A549 (cell line): ENCODE data around the gene TTR. TPM values are rescaled to one million over a fixed set of nuclear protein-coding genes. Genes with fewer than 3 reads are reported as not detected.

Experiments
- ATAC-seq, 2 experiments: fragments of 200-7000 bp in 1 of 2; fragments of >200 bp in 1 of 2; cut with Nextera tagmentation in 1 of 2; cut with Tn5 transposase in 1 of 2; 3 replicates each; pipeline versions ENCODE4 v1.8.0 to v1.9.1; 2018 to 2020; ENCODE audit warnings: mild to moderate bottlenecking in 1 of 2, moderate library complexity in 1 of 2
- CTCF ChIA-PET: fragments of 300-600 bp; sonication (Branson Sonifier 250); formaldehyde crosslinking; extraction: SDS; loops from one replicate; lab custom pipeline; 2021; ENCODE audit warnings: antibody characterized with exemption, inconsistent platforms; lab: Yijun Ruan, JAX
- POLR2A ChIA-PET: fragments of 350-600 bp; formaldehyde crosslinking; extraction: SDS; loops from one replicate; lab custom pipeline; 2021; ENCODE audit warnings: antibody characterized with exemption, inconsistent platforms; lab: Yijun Ruan, JAX
- DNase-seq, 2 experiments: peaks; one replicate each; pipeline versions ENCODE4 v3.0.0 to v3.0.0-alpha.2; 2011 to 2016; ENCODE audit warnings: low read depth in 1 of 2, low spot score in 1 of 2
- FAIRE-seq: peaks from 2 replicates; lab custom pipeline; 2011; peaks lifted over from hg19 to GRCh38; lab: Jason Lieb, UNC
- H3K27ac ChIP-seq, 2 experiments: fragments of >200 bp; sonication (Bioruptor Twin); formaldehyde crosslinking; 3 replicates each; pipeline ENCODE4 v1.5.1; 2016 to 2017
- H3K4me1 ChIP-seq: fragments of >200 bp; sonication (Bioruptor Twin); formaldehyde crosslinking; 3 replicates; pipeline ENCODE4 v1.6.1; 2016
- H3K4me2 ChIP-seq: fragments of >200 bp; sonication (Bioruptor Twin); formaldehyde crosslinking; 3 replicates; pipeline ENCODE4 v1.6.1; 2016
- H3K4me3 ChIP-seq: fragments of >200 bp; sonication (Bioruptor Twin); formaldehyde crosslinking; 3 replicates; pipeline ENCODE4 v1.5.1; 2016
- H3K9me3 ChIP-seq: fragments of >200 bp; sonication (Bioruptor Twin); formaldehyde crosslinking; 3 replicates; pipeline ENCODE4 v1.6.1; 2016
- ATOH8 ChIP-seq: fragments of 250-450 bp; sonication (Bioruptor Pico); IDR thresholded peaks from 2 replicates; pipeline ENCODE4 v1.5.0; 2020; ENCODE audit warnings: low read depth, mild to moderate bottlenecking, moderate library complexity
- CBX2 ChIP-seq: fragments of 200-600 bp; sonication (generic); IDR thresholded peaks from 2 replicates; pipeline ENCODE4 v1.6.1; 2016; ENCODE audit warnings: low read depth, mild to moderate bottlenecking, borderline replicate concordance
- CHD2 ChIP-seq: fragments of 150-350 bp; IDR thresholded peaks from 2 replicates; pipeline ENCODE4 v1.6.1; 2014; ENCODE audit warnings: low read length; ENCODE audit not compliant: partially characterized antibody
- CTCF ChIP-seq: fragments of >200 bp; sonication (Bioruptor Twin); formaldehyde crosslinking; IDR thresholded peaks from 3 replicates; pipeline ENCODE4 v1.5.1; 2016
- EHF ChIP-seq: fragments of 250-450 bp; sonication (Bioruptor Pico); IDR thresholded peaks from 2 replicates; pipeline ENCODE4 v1.5.0; 2020; ENCODE audit warnings: mild to moderate bottlenecking
- EHMT2 ChIP-seq: fragments of 200-600 bp; sonication (generic); IDR thresholded peaks from 2 replicates; pipeline ENCODE4 v1.6.1; 2016; ENCODE audit warnings: antibody characterized with exemption, low read depth, mild to moderate bottlenecking, moderate library complexity
- FOXS1 ChIP-seq: fragments of 250-450 bp; sonication (Bioruptor Pico); IDR thresholded peaks from 2 replicates; pipeline ENCODE4 v1.5.0; 2020; ENCODE audit warnings: mild to moderate bottlenecking, moderate library complexity
- GATA3 ChIP-seq: IDR thresholded peaks from 2 replicates; pipeline ENCODE4 v1.6.1; 2012; ENCODE audit warnings: borderline replicate concordance
- KDM1A ChIP-seq: fragments of 200-600 bp; sonication (generic); IDR thresholded peaks from 2 replicates; pipeline ENCODE4 v1.6.1; 2016; ENCODE audit warnings: low read depth, mild to moderate bottlenecking
- MAX ChIP-seq: IDR thresholded peaks from 2 replicates; pipeline ENCODE4 v1.6.1; 2012
- MAZ ChIP-seq: fragments of 150-350 bp; IDR thresholded peaks from 2 replicates; pipeline ENCODE4 v1.6.1; 2014; ENCODE audit warnings: antibody characterized with exemption, low read depth, low read length, borderline replicate concordance
- MYC ChIP-seq: IDR thresholded peaks from 2 replicates; pipeline ENCODE4 v1.6.1; 2012; ENCODE audit warnings: mild to moderate bottlenecking, inconsistent platforms, low read length, improper control_type of control experiment, borderline replicate concordance
- NFE2L2 ChIP-seq: fragments of 150-350 bp; conservative IDR thresholded peaks from 2 replicates; pipeline ENCODE4 v1.6.1; 2014; ENCODE audit warnings: low read length
- NPAS2 ChIP-seq: fragments of 250-450 bp; sonication (Bioruptor Pico); IDR thresholded peaks from 2 replicates; pipeline ENCODE4 v1.8.0; 2022; ENCODE audit warnings: mild to moderate bottlenecking, moderate library complexity, borderline replicate concordance
- PHF8 ChIP-seq: fragments of 200-600 bp; sonication (generic); IDR thresholded peaks from 2 replicates; pipeline ENCODE4 v1.6.1; 2016; ENCODE audit warnings: low read depth, mild to moderate bottlenecking, antibody characterized with exemption, moderate library complexity, borderline replicate concordance
- POLR2A ChIP-seq: IDR thresholded peaks from 2 replicates; pipeline ENCODE4 v1.6.1; 2012; ENCODE audit warnings: mild to moderate bottlenecking, low read length
- RAD21 ChIP-seq, 2 experiments: fragments of >200 bp in 1 of 2; sonication (Bioruptor Twin) in 1 of 2; formaldehyde crosslinking in 1 of 2; IDR thresholded peaks in 1 of 2; conservative IDR thresholded peaks in 1 of 2; 2 replicates in 1 of 2; 3 replicates in 1 of 2; pipeline ENCODE4 v1.6.1; 2012 to 2018; ENCODE audit warnings: inconsistent platforms in 1 of 2
- RARB ChIP-seq: fragments of 250-450 bp; sonication (Bioruptor Pico); IDR thresholded peaks from 2 replicates; pipeline ENCODE4 v1.8.0; 2021; ENCODE audit warnings: mild to moderate bottlenecking, moderate library complexity
- RNF2 ChIP-seq: fragments of 200-600 bp; sonication (generic); IDR thresholded peaks from 2 replicates; pipeline ENCODE4 v1.6.1; 2016; ENCODE audit warnings: low read depth, mild to moderate bottlenecking, antibody characterized with exemption, moderate library complexity, borderline replicate concordance
- SREBF2 ChIP-seq: fragments of 450-650 bp; IDR thresholded peaks from 2 replicates; pipeline ENCODE4 v1.6.1; 2014; ENCODE audit warnings: mild to moderate bottlenecking, moderate library complexity
- ZFP36 ChIP-seq: fragments of 450-650 bp; IDR thresholded peaks from 2 replicates; pipeline ENCODE4 v1.6.1; 2014; ENCODE audit warnings: borderline replicate concordance; ENCODE audit not compliant: partially characterized antibody
- WGBS: methylation state at CpG from one replicate; pipeline ENCODE4 v1.1.6; 2017; ENCODE audit errors: missing lambda C conversion rate; 5-methylcytosine and 5-hydroxymethylcytosine counted together
- polyA plus RNA-seq, 4 experiments: library from polyadenylated mRNA; depleted of rRNA in 3 of 4; stranded (reverse); fragments of >200 nt; fragmentation: RNase III in 1 of 4; extraction: RNeasy Plus Mini Kit Qiagen cat#74134 plus additional on column Dnase treatment in 1 of 4; gene quantifications; 2 replicates in 3 of 4; 3 replicates in 1 of 4; pipeline ENCODE4 v1.2.3, GENCODE V29; 2011 to 2017

Gene TTR
- polyA plus RNA-seq, 2 of the 4 experiments (the other 2 are of a cell fraction), result 0.18 to 0.28 TPM

- FAIRE-seq (no peak), ATAC-seq (no peak), DNase-seq (no peak)
- WGBS, result 95% methylated on average over 4 of the region's 4 CpGs
- no peaks in the 10 kb centered on the region for H3K4me1 ChIP-seq
- no peak overlapping the region for H3K4me3 ChIP-seq
- H3K9me3 ChIP-seq, result no peaks in the 10 kb centered on the region
- TF ChIP-seq EHF, result no peak
- no peak for TF ChIP-seq RAD21 (conservative IDR thresholded peaks at IDR 0.05 in 1 of 2, IDR thresholded peaks at IDR 0.05 in 1 of 2)
- no peak for TF ChIP-seq RNF2
- no peak for TF ChIP-seq MYC
- TF ChIP-seq NFE2L2, result no peak
- no peak for TF ChIP-seq KDM1A
- TF ChIP-seq NPAS2 (CRISPR knock-in tag), result no peak
- no peak for TF ChIP-seq ZFP36
- TF ChIP-seq ATOH8 (CRISPR knock-in tag), result no peak
- no peak for TF ChIP-seq CHD2
- POLR2A ChIA-PET, result no interaction called here
- no peak overlapping the region for H3K4me2 ChIP-seq
- no peak overlapping the region for H3K27ac ChIP-seq
- CTCF ChIA-PET, result no interaction called here
Observed at GRCh38 chr18:31630549-31630948, 38.9 kb downstream of the TTR start.

GRCh38 chr18:31631526-31631925 is 39.8 kb downstream of the TTR start:
- no peak for ATAC-seq

GRCh38 chr18:31632356-31632755 is 40.7 kb downstream of the TTR start:
- no peak overlapping the region for H3K4me2 ChIP-seq
- no peak for DNase-seq
- ChIA-PET CTCF (no interaction called here), POLR2A (no interaction called here)
- no peak overlapping the region for H3K27ac ChIP-seq
- ATAC-seq, result no peak
- TF ChIP-seq CBX2 (no peak), MYC (no peak), MAX (no peak)
- no peaks in the 10 kb centered on the region for H3K9me3 ChIP-seq
- H3K4me3 ChIP-seq, result no peak overlapping the region
- no peak for FAIRE-seq
- H3K4me1 ChIP-seq, result no peaks in the 10 kb centered on the region
- 98% methylated on average over 1 of the region's 1 CpG for WGBS

More at GRCh38 chr18:31631526-31631925, 39.8 kb downstream of the TTR start:
- DNase-seq, result no peak
- TF ChIP-seq MAZ, result no peak
- POLR2A ChIA-PET, result no interaction called here
- CTCF ChIA-PET, result no interaction called here
- Histone ChIP-seq H3K4me3 (no peak overlapping the region), H3K27ac (no peak overlapping the region), H3K4me1 (no peaks in the 10 kb centered on the region), H3K9me3 (no peaks in the 10 kb centered on the region), H3K4me2 (no peak overlapping the region)
- 91% methylated on average over 1 of the region's 1 CpG for WGBS
- no peak for FAIRE-seq

- H3K4me1 ChIP-seq, result no peaks in the 10 kb centered on the region
- no peak overlapping the region for H3K4me2 ChIP-seq
- no peak for DNase-seq
- FAIRE-seq, result no peak
- H3K4me3 ChIP-seq, result no peak overlapping the region
- no peak overlapping the region for H3K27ac ChIP-seq
- ChIA-PET POLR2A (no interaction called here), CTCF (no interaction called here)
- no peak for TF ChIP-seq GATA3
- no peak for TF ChIP-seq FOXS1
- no peak for TF ChIP-seq CTCF
- no peak for TF ChIP-seq NPAS2 (CRISPR knock-in tag)
- no peak for TF ChIP-seq RARB
- TF ChIP-seq EHMT2, result no peak
- no peak for TF ChIP-seq PHF8
- no peak for TF ChIP-seq POLR2A
- no peak for TF ChIP-seq SREBF2
- no peak for ATAC-seq
- no peaks in the 10 kb centered on the region for H3K9me3 ChIP-seq
- 91% methylated on average over 10 of the region's 10 CpGs for WGBS
Observed at GRCh38 chr18:31633392-31634330, 42.0 kb downstream of the TTR start.
